NCI-H2196 (cell line): ENCODE results near the gene REXO4.
A peak's percentile ranks its signal among the peaks of the same experiment; 100 is the strongest.
"Not testable (repeated sequence)": the region's sequence is repeated elsewhere in the genome, so short reads cannot be mapped to it uniquely, and the experiment has no call there.

Experiments
- DNase-seq: peaks from one replicate; lab custom pipeline; 2025; ENCODE audit not compliant: unreplicated experiment; lab: John Stamatoyannopoulos, UW

REXO4 gene

GRCh38 chr9:133421615-133422542, 4.1 kb upstream of the REXO4 start, which contains the start of gene ADAMTS13:
Gene ADAMTS13, plus strand, starts transcription at chr9:133422367. Its CDS starts 77 bp downstream, at chr9:133422444.
- no peak for DNase-seq

GRCh38 chr9:133420392-133420827, 2.6 kb upstream of the REXO4 start:
- DNase-seq: peak; percentile 30

GRCh38 chr9:133419005-133419404, 1.2 kb upstream of the REXO4 start:
- DNase-seq: no peak

- no peak for DNase-seq
These were observed 2.6 kb downstream of the REXO4 start for GRCh38 chr9:133415170-133415569.

GRCh38 chr9:133408042-133408441, 9.8 kb downstream of the REXO4 start:
- no peak for DNase-seq

GRCh38 chr9:133406480-133407307, 11.1 kb downstream of the REXO4 start:
- DNase-seq: peak; percentile 73

GRCh38 chr9:133405508-133406438, 12.0 kb downstream of the REXO4 start:
- DNase-seq: no peak

GRCh38 chr9:133404454-133405002, 13.3 kb downstream of the REXO4 start:
- no peak for DNase-seq

- DNase-seq: peak; percentile 71
These were observed 13.9 kb downstream of the REXO4 start for GRCh38 chr9:133403766-133404453.

GRCh38 chr9:133402689-133403088, 15.1 kb downstream of the REXO4 start:
- no peak for DNase-seq

GRCh38 chr9:133401588-133401987, 16.2 kb downstream of the REXO4 start:
- no peak for DNase-seq

- DNase-seq: no peak
These were observed 17.5 kb downstream of the REXO4 start for GRCh38 chr9:133400292-133400691.

- DNase-seq: no peak
These were observed 19.9 kb downstream of the REXO4 start for GRCh38 chr9:133397895-133398294.

GRCh38 chr9:133397370-133397769, 20.4 kb downstream of the REXO4 start:
- no peak for DNase-seq

- no peak for DNase-seq
These were observed 20.9 kb downstream of the REXO4 start for GRCh38 chr9:133396952-133397351.

GRCh38 chr9:133394687-133395271, 23.0 kb downstream of the REXO4 start:
- DNase-seq: no peak

- DNase-seq: no peak
These were observed 24.4 kb downstream of the REXO4 start for GRCh38 chr9:133393399-133393798.

GRCh38 chr9:133392308-133392707, 25.5 kb downstream of the REXO4 start:
- DNase-seq: not testable (repeated sequence)

GRCh38 chr9:133391449-133391848, 26.4 kb downstream of the REXO4 start:
- DNase-seq: not testable (repeated sequence)
